Prostate gland (tissue), 2 donors: ENCODE results near the gene TSHZ1.

Source experiments
- CTCF ChIP-seq, 4 experiments: fragments of 200-600 bp in 2 of 4; fragments of 450-650 bp in 2 of 4; sonication (generic) in 2 of 4; IDR thresholded peaks; 1 replicate in 3 of 4; 2 replicates in 1 of 4; pipeline ENCODE4 v1.5.1; 2016 to 2019; ENCODE audit warnings: antibody characterized with exemption in 4 of 4, mild to moderate bottlenecking in 2 of 4, moderate library complexity in 2 of 4
- POLR2A ChIP-seq: fragments of 450-650 bp; IDR thresholded peaks from one replicate; pipeline ENCODE4 v1.6.1; 2016; ENCODE audit warnings: antibody characterized with exemption, mild to moderate bottlenecking
- POLR2AphosphoS5 ChIP-seq: sonication (generic); formaldehyde crosslinking; IDR thresholded peaks from one replicate; pipeline ENCODE4 v1.6.1; 2017; ENCODE audit warnings: antibody characterized with exemption

DNA sequence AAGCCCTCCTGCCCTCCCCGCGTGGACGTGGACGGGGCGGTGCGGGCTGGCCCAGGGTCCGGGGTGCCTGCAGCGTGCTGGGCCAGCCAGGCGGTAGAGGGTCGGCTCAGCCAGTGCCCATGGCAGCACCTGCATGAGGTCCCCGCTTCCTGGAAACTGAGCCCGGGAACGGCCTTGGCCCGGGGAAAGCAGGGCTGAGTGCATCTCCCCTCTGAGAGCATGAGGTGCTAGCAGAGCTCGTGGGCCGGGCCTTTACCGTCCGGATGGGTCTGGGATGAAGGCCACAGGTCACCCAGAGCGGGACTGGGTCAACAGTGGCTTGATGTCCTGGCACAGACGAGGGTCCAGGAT lies 39.8 kb downstream of the TSHZ1 start:
- no peak for TF ChIP-seq POLR2AphosphoS5
- no peak for TF ChIP-seq CTCF (IDR thresholded peaks at IDR 0.05)
- no peak for TF ChIP-seq POLR2A
